ENCODE measurements around the gene TDRKH.
"Not testable (repeated sequence)": the region's sequence is repeated elsewhere in the genome, so short reads cannot be mapped to it uniquely, and the experiment has no call there.

TDRKH gene

GRCh38 chr1:151741516-151741915, 48.8 kb downstream of the TDRKH start:
- H3K9me3 ChIP-seq = peaks cover 6% of the 10 kb centered on the region
- no peaks in the 10 kb centered on the region for H3K36me3 ChIP-seq
- no peak for TF ChIP-seq CTCF (IDR thresholded peaks at IDR 0.05; ENCODE audit: low read depth, low read length)
- H3K4me3 ChIP-seq (ENCODE audit: low read depth, low read length) = no peak overlapping the region
- H3K4me1 ChIP-seq = no peaks in the 10 kb centered on the region
- DNase-seq = no peak
- H3K27me3 ChIP-seq = peaks cover 12% of the 10 kb centered on the region

- H3K36me3 ChIP-seq = no peaks in the 10 kb centered on the region
- H3K4me3 ChIP-seq (ENCODE audit: low read depth, low read length) = no peak overlapping the region
- peaks cover 6% of the 10 kb centered on the region for H3K9me3 ChIP-seq
- H3K27me3 ChIP-seq = peaks cover 7% of the 10 kb centered on the region
- DNase-seq = no peak
- no peak for TF ChIP-seq CTCF (IDR thresholded peaks at IDR 0.05; ENCODE audit: low read depth, low read length)
- no peaks in the 10 kb centered on the region; the same call in 1 of the 2 replicates for H3K4me1 ChIP-seq
These were observed 50.5 kb downstream of the TDRKH start for GRCh38 chr1:151739590-151740355.

GRCh38 chr1:151737479-151737878, 52.8 kb downstream of the TDRKH start:
- Histone ChIP-seq H3K4me3 (ENCODE audit: low read depth, low read length) (no peak overlapping the region), H3K9me3 (peaks cover 6% of the 10 kb centered on the region)
- DNase-seq = no peak

GRCh38 chr1:151737026-151737425, 53.3 kb downstream of the TDRKH start:
- Histone ChIP-seq H3K9me3 (peaks cover 6% of the 10 kb centered on the region), H3K27me3 (no peaks in the 10 kb centered on the region), H3K4me3 (ENCODE audit: low read depth, low read length) (no peak overlapping the region), H3K36me3 (no peaks in the 10 kb centered on the region), H3K4me1 (no peaks in the 10 kb centered on the region; the same call in 1 of the 2 replicates)
- TF ChIP-seq CTCF (IDR thresholded peaks at IDR 0.05; ENCODE audit: low read depth, low read length) = no peak
- no peak for DNase-seq

More at GRCh38 chr1:151737479-151737878, 52.8 kb downstream of the TDRKH start:
- H3K4me1 ChIP-seq = no peaks in the 10 kb centered on the region; the same call in 1 of the 2 replicates
- H3K36me3 ChIP-seq = no peaks in the 10 kb centered on the region
- H3K27me3 ChIP-seq = no peaks in the 10 kb centered on the region
- TF ChIP-seq CTCF (IDR thresholded peaks at IDR 0.05; ENCODE audit: low read depth, low read length) = no peak

GRCh38 chr1:151733995-151734394, 56.3 kb downstream of the TDRKH start:
- H3K4me3 ChIP-seq (ENCODE audit: low read depth, low read length); H3K36me3 ChIP-seq; H3K4me1 ChIP-seq; H3K9me3 ChIP-seq; DNase-seq; H3K27me3 ChIP-seq: not testable (repeated sequence)

GRCh38 chr1:151733126-151733525, 57.2 kb downstream of the TDRKH start:
- peaks cover 6% of the 10 kb centered on the region for H3K9me3 ChIP-seq
- DNase-seq = no peak
- H3K4me3 ChIP-seq (ENCODE audit: low read depth, low read length) = no peak overlapping the region
- H3K4me1 ChIP-seq = peaks cover 10% of the 10 kb centered on the region
- H3K36me3 ChIP-seq = no peaks in the 10 kb centered on the region
- TF ChIP-seq CTCF (IDR thresholded peaks at IDR 0.05; ENCODE audit: low read depth, low read length) = no peak
- no peaks in the 10 kb centered on the region for H3K27me3 ChIP-seq

Data from BE2C (cell line).